ENCODE results near the gene JADE2.

- TF ChIP-seq EP300 (IDR thresholded peaks at IDR 0.05; ENCODE audit: borderline replicate concordance) (no peak), MAX (IDR thresholded peaks at IDR 0.05) (no peak), NFIC (IDR thresholded peaks at IDR 0.05) (no peak), REST (IDR thresholded peaks at IDR 0.05; ENCODE audit: low read depth) (no peak)
Observed at GRCh38 chr5:134529460-134529859, 4.0 kb downstream of the JADE2 start.

Measured in Ishikawa (cell line).